ENCODE data around the gene TANGO6.

TANGO6 gene

GRCh38 chr16:68909099-68909733, 65.9 kb downstream of the TANGO6 start:
- no peak for DNase-seq (ENCODE audit: low read depth)

DNA sequence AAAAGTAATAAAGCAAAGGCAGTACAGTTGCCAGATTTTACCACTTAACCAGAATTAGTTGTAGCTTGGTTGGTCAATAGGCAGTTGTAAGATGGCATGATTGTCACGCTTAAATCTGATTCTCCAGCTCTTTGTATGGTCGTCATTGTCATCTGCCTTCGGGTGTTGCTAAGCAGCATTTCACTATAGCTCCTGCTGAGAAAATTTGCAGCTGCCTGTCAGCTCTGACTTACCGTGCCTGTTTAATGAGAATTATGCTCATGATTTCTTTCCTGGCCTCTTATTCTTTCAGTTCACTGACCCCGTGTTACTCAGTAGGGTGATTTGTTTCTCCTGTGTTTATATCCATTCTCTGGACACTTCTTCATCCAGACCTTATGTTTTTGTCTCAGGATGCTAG, 66.7 kb downstream of the TANGO6 start:
- no peak for DNase-seq (ENCODE audit: low read depth)

DNA sequence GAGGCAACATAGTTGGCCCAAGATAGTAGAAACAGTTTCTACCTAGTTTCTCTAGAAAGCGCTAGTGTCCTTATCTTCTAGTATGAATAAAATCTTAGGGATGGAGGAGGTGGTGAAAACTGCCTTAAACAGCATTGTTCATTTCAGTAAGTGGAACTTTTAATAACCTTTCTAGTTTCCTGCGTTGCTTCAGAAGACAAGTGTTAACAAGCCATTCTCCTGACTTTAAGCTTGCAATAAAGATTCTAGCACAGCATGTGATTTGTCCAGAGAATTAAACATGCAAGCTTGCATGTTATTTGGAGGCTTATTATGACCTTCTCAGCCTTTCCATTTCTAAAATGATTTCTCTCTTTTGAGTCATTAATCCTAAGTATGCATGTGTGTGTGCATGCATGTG, 72.3 kb downstream of the TANGO6 start:
- no peak for DNase-seq (ENCODE audit: low read depth)

DNA sequence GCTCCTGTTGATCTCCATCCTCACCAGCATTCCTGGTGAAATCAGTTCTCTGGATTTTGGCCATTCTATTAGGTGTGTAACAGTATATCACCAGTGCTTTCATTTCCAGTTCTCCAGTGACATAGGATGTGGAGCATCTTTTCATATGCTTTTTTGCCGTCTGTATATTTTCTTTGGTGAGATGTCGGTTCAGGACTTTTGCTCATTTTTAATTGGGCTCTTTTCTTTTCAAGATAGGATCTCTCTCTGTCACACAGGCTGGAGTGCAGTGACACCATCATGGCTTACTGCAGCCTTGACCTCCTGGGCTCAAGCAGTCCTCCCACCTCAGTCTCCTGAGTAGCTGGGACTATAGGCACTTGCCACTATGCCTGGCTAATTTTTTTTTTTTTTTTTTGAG, 74.2 kb downstream of the TANGO6 start:
- no peak for DNase-seq (ENCODE audit: low read depth)

DNA sequence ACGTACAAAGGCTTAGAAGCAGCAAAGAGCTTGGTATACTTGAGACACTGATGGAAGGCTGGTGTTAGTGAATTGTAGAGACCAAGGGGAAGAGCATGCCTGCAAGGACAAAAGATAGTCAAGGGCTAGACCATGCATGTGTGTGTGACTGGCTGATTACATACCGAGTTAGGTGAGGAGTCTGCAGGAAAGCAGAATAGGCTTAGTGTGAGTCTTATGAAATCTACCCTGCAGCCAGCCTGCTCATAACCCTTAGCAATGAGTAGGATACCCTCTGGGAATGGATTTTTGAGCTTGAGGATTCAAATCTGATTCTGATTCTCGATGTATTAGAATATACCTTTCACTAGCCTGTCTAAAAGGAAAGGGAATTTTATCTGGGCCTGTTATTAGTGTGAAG, 77.0 kb downstream of the TANGO6 start:
- DNase-seq (ENCODE audit: low read depth), result no peak

GRCh38 chr16:68921637-68922036, 78.3 kb downstream of the TANGO6 start:
- no peak for DNase-seq (ENCODE audit: low read depth)

GRCh38 chr16:68923116-68923515, 79.8 kb downstream of the TANGO6 start:
- DNase-seq (ENCODE audit: low read depth), result no peak

- no peak for DNase-seq (ENCODE audit: low read depth)
Measured at GRCh38 chr16:68927018-68927417, 83.7 kb downstream of the TANGO6 start.

DNA sequence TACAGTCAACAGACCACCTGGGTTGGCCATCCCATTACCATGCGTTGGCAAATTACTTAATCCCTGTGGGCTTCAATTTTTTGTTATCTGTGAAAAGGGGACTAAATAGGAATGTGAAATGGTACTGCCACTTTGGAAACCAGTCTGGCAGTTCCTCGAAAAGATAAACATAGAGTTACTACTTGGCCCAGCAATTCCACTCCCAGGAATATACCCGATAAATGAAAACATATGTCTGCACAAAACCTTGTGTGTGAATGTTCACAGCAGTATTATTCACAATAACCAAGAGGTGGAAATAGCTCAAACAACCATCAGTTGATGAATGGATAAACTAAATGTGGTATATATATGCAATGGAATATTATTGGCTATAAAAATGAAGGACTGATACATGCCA, 87.9 kb downstream of the TANGO6 start:
- DNase-seq (ENCODE audit: low read depth), result no peak

- DNase-seq (ENCODE audit: low read depth), result no peak
Measured at GRCh38 chr16:68934402-68934801, 91.1 kb downstream of the TANGO6 start.

- no peak for DNase-seq (ENCODE audit: low read depth)
Measured at GRCh38 chr16:68935008-68935407, 91.7 kb downstream of the TANGO6 start.

DNA sequence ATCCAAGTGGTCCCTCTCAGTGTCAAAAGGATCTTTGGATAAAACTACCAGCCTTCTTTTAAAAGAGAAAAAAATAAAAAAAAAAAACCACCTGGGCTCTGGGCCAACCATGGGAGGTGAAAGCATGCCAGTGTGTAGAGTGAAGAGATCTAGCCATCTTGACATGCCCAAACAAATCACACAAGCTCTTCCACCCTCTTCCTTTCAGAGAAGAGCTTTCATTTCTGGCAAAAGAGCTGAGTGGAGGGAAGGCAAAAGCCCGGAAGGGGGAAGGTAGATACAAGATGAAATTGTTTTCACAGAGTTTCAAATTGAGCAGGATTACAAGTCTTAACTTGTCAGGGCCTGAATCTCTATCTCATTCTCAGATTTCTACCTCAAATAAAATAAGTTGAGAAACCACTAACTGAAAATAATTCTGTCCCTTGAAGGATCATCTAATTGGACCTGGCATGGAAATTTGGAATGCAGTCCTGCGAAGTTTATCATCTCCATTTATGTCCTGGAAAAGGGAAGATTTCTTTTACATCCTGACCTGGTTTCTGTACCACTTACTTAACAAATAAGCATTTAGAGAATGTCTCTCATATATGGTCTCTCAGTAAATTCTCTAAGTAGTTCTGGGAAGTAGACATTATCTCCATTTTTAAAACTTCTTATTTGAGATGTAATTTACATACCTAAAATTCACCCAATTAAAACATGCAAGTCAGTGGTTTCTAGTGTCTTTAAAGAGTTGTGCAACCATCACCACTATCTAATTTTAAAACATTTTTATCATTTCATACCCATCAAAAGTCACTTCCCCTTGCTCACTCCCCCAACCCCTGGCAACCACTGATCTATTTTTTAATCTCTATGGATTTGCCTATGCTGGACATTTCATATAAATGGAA, 93.7 kb downstream of the TANGO6 start:
- DNase-seq (ENCODE audit: low read depth), result no peak

GRCh38 chr16:68939692-68940320, 96.5 kb downstream of the TANGO6 start:
- DNase-seq (ENCODE audit: low read depth), result no peak

GRCh38 chr16:68940816-68941215, 97.5 kb downstream of the TANGO6 start:
- DNase-seq (ENCODE audit: low read depth), result no peak

GRCh38 chr16:68943961-68944360, 100.6 kb downstream of the TANGO6 start:
- no peak for DNase-seq (ENCODE audit: low read depth)

DNA sequence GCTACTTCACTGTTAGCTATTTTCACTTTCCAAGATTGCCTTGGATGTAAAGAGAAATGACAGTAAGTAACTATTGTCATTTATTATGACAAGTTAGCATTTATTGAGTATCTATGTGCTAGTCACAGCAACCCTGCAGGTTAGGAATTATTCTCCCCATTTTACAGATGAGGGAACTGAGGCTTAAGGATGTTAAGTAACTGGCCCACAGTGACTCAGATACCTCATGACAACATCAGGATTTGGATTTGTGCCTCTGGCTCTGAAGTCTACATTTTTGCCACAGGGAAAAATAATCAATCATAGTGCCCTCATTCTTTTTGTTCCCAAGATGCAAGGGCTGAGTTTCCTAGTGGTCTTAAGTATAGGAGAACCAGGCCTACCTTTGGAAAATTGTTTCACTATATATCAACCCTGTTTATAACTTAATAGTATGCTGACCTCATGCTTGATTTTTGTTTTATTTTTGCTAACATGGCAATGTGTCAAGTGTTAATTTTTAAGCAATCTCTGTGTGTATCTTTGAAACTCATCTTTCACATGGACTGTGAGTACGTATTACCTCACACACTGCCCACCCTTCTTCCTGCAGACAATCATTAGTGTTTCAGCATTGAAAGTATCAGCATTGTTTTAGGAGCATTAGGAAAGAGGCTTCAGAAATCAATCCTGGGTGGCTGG, 105.0 kb downstream of the TANGO6 start:
- no peak for DNase-seq (ENCODE audit: low read depth)

GRCh38 chr16:68951991-68952877, 108.9 kb downstream of the TANGO6 start:
- no peak for DNase-seq (ENCODE audit: low read depth)

DNA sequence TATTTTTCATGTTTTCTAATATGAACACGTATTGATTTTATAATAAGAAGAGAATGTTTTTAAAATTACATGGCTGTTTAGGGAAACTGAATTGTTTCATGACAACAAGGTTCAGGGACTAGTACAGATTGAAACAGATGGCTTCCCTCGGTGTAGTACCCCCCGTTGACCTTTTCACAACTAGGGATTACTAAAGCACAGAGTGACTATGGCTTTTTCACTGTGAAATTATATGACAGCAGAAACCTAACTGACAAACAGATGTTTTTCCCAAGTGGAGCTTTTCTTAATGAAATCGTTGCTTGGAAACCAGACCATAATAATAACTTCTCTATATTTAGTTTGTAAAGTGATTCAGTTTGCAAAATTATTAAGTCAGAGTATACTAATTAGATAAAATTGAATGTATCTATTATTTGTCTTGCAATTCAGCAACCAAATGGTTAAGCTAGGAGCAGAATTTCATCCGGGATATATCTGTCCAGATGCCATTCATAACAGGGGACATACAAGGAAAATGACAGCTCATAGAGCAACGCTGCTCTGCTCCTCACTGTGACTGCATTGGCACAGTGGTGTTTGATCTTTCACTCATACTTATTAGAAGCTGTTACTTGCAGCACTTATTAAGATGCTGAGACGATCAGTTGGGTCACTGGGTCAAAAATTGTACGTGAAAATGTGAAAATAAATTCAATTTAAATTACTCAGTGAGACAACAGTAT, 111.7 kb downstream of the TANGO6 start:
- no peak for DNase-seq (ENCODE audit: low read depth)

DNA sequence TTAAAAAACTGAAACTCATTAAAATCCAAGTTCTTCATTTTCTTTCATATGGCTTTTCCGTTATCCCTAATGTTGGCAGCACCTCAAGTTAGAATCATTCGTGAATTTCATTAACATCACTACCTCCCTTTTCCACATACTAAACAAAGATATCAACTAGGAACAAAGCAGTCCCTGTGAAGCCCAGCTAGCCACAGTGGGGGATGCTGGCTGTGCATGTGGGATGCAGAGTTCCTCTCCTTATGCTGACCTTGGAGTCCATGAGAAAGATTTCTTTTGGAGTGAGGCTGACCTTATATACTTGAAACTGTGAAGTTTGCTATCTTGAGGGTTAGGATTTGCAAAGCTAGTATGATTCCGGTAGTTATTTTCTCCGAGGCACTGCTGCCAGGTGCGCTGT, 117.6 kb downstream of the TANGO6 start:
- no peak for DNase-seq (ENCODE audit: low read depth)

- no peak for DNase-seq (ENCODE audit: low read depth)
Measured at GRCh38 chr16:68961778-68962402, 118.6 kb downstream of the TANGO6 start.
